OCI-LY1 (cell line): ENCODE results near the gene TCEA3.

ENCODE experiments used
- H2AFZ ChIP-seq: fragments of 200-600 bp; sonication (generic), shearing (Covaris generic); 2 replicates; pipeline ENCODE4 v1.6.0; 2014; ENCODE audit warnings: antibody characterized with exemption, mild to moderate bottlenecking, low read length
- H3F3A ChIP-seq: fragments of 200-600 bp; sonication (generic), shearing (Covaris generic); 2 replicates; pipeline ENCODE4 v1.6.0; 2014; ENCODE audit warnings: mild to moderate bottlenecking, antibody characterized with exemption, low read length, moderate library complexity; ENCODE audit not compliant: insufficient read depth
- H3K27ac ChIP-seq: fragments of 200-600 bp; sonication (generic); 2 replicates; pipeline ENCODE4 v1.5.1; 2014; ENCODE audit warnings: low read length, mixed run types, mild to moderate bottlenecking, low read depth; ENCODE audit not compliant: poor library complexity, severe bottlenecking
- H3K27me3 ChIP-seq: fragments of 200-600 bp; sonication (generic); 2 replicates; pipeline ENCODE4 v1.6.0; 2014; ENCODE audit warnings: antibody characterized with exemption, mild to moderate bottlenecking, low read length, moderate library complexity; ENCODE audit not compliant: insufficient read depth
- H3K36me3 ChIP-seq: fragments of 200-600 bp; sonication (generic); 2 replicates; pipeline ENCODE4 v1.6.1; 2014; ENCODE audit warnings: mild to moderate bottlenecking, antibody characterized with exemption, low read length, moderate library complexity, mixed read lengths; ENCODE audit not compliant: insufficient read depth
- H3K4me1 ChIP-seq: fragments of 200-600 bp; sonication (generic); 2 replicates; pipeline ENCODE4 v1.5.1; 2014; ENCODE audit warnings: mild to moderate bottlenecking, low read length, moderate library complexity; ENCODE audit not compliant: insufficient read depth, severe bottlenecking
- H3K4me2 ChIP-seq: fragments of 200-600 bp; sonication (generic), shearing (Covaris generic); 2 replicates; pipeline ENCODE4 v1.6.1; 2014; ENCODE audit warnings: low read length
- H3K4me3 ChIP-seq: fragments of 200-600 bp; sonication (generic); 2 replicates; pipeline ENCODE4 v1.5.1; 2014; ENCODE audit warnings: low read length, low read depth, mild to moderate bottlenecking, mixed read lengths; ENCODE audit not compliant: poor library complexity, severe bottlenecking
- H3K79me2 ChIP-seq: fragments of 200-600 bp; shearing (Covaris generic); 2 replicates; pipeline ENCODE4 v1.6.1; 2016; ENCODE audit warnings: mixed run types, low read length, mixed read lengths; ENCODE audit not compliant: insufficient read depth
- H3K9ac ChIP-seq: fragments of 200-600 bp; sonication (generic), shearing (Covaris generic); 2 replicates; pipeline ENCODE4 v1.6.1; 2014; ENCODE audit warnings: mild to moderate bottlenecking, low read length, mixed read lengths
- H3K9me2 ChIP-seq: fragments of 200-600 bp; sonication (generic), shearing (Covaris generic); 2 replicates; pipeline ENCODE4 v1.6.1; 2014; ENCODE audit warnings: low read depth, mild to moderate bottlenecking, low read length, mixed read lengths
- H3K9me3 ChIP-seq: fragments of 200-600 bp; shearing (Covaris generic); 2 replicates; pipeline ENCODE4 v1.6.1; 2014; ENCODE audit warnings: low read length, mixed read lengths
- H4K20me1 ChIP-seq: fragments of 200-600 bp; sonication (generic), shearing (Covaris generic); 2 replicates; pipeline ENCODE4 v1.6.0; 2016; ENCODE audit warnings: mild to moderate bottlenecking, low read length; ENCODE audit not compliant: insufficient read depth
- CTCF ChIP-seq: fragments of 200-600 bp; sonication (generic), shearing (Covaris generic); IDR thresholded peaks from 2 replicates; pipeline ENCODE4 v1.5.1; 2017; ENCODE audit warnings: mild to moderate bottlenecking, antibody characterized with exemption, low read length, moderate library complexity, mixed read lengths
- EZH2 ChIP-seq: fragments of 200-600 bp; sonication (generic), shearing (Covaris generic); IDR thresholded peaks from 2 replicates; pipeline ENCODE4 v1.8.0; 2017; ENCODE audit warnings: borderline replicate concordance, mixed run types, mild to moderate bottlenecking, antibody characterized with exemption, low read length, moderate library complexity, mixed read lengths

Gene TCEA3

GRCh38 chr1:23466423-23466989 lies 42.0 kb upstream of the TCEA3 start:
- H4K20me1 ChIP-seq = no peaks in the 10 kb centered on the region
- no peaks in the 10 kb centered on the region for H3K79me2 ChIP-seq
- H3K36me3 ChIP-seq = no peaks in the 10 kb centered on the region
- no peaks in the 10 kb centered on the region for H3K9me2 ChIP-seq
- no peaks in the 10 kb centered on the region for H3K4me1 ChIP-seq
- H3K27ac ChIP-seq = no peak overlapping the region
- no peaks in the 10 kb centered on the region for H3K9me3 ChIP-seq
- no peak overlapping the region for H3K9ac ChIP-seq
- H3K27me3 ChIP-seq = peaks cover 12% of the 10 kb centered on the region; the same call in 1 of the 2 replicates
- no peak for TF ChIP-seq EZH2
- TF ChIP-seq CTCF = no peak
- no peak overlapping the region for H3K4me2 ChIP-seq
- H3K4me3 ChIP-seq = no peak overlapping the region
- no peak overlapping the region for H2AFZ ChIP-seq
- no peaks in the 10 kb centered on the region for H3F3A ChIP-seq

GRCh38 chr1:23463286-23463685 lies 38.7 kb upstream of the TCEA3 start:
- Histone ChIP-seq H3K9me2 (no peaks in the 10 kb centered on the region), H3K4me2 (no peak overlapping the region), H3K4me3 (no peak overlapping the region), H2AFZ (no peak overlapping the region), H3K27me3 (peaks cover 12% of the 10 kb centered on the region), H4K20me1 (no peaks in the 10 kb centered on the region), H3K4me1 (no peaks in the 10 kb centered on the region), H3K36me3 (no peaks in the 10 kb centered on the region), H3F3A (no peaks in the 10 kb centered on the region), H3K27ac (no peak overlapping the region), H3K9ac (no peak overlapping the region), H3K9me3 (no peaks in the 10 kb centered on the region), H3K79me2 (no peaks in the 10 kb centered on the region)
- no peak for TF ChIP-seq CTCF
- TF ChIP-seq EZH2 = no peak

- H3K9me2 ChIP-seq = no peaks in the 10 kb centered on the region
- H3K4me1 ChIP-seq = no peaks in the 10 kb centered on the region
- H2AFZ ChIP-seq = no peak overlapping the region
- no peak overlapping the region for H3K4me2 ChIP-seq
- H4K20me1 ChIP-seq = no peaks in the 10 kb centered on the region
- H3K4me3 ChIP-seq = no peak overlapping the region
- no peak overlapping the region for H3K27ac ChIP-seq
- H3K36me3 ChIP-seq = no peaks in the 10 kb centered on the region
- H3K9ac ChIP-seq = no peak overlapping the region
- TF ChIP-seq CTCF (no peak), EZH2 (no peak)
- H3K79me2 ChIP-seq = no peaks in the 10 kb centered on the region
- peaks cover 12% of the 10 kb centered on the region for H3K27me3 ChIP-seq
- no peaks in the 10 kb centered on the region for H3K9me3 ChIP-seq
- no peaks in the 10 kb centered on the region for H3F3A ChIP-seq
Observed at GRCh38 chr1:23462766-23463165, 38.2 kb upstream of the TCEA3 start.
